Smooth muscle cell of the brain vasculature (primary cell): ENCODE measurements around the gene SMCO3.
A peak's percentile ranks its signal among the peaks of the same experiment; 100 is the strongest.
"Not testable (repeated sequence)": the region's sequence is repeated elsewhere in the genome, so short reads cannot be mapped to it uniquely, and the experiment has no call there.

Experiments
- DNase-seq: peaks from one replicate; pipeline ENCODE4 v3.0.0-alpha.2; 2012; ENCODE audit warnings: low read depth, low spot score

Gene SMCO3

GRCh38 chr12:14774906-14775635 lies 38.9 kb downstream of the SMCO3 start:
- DNase-seq, result no peak

DNA sequence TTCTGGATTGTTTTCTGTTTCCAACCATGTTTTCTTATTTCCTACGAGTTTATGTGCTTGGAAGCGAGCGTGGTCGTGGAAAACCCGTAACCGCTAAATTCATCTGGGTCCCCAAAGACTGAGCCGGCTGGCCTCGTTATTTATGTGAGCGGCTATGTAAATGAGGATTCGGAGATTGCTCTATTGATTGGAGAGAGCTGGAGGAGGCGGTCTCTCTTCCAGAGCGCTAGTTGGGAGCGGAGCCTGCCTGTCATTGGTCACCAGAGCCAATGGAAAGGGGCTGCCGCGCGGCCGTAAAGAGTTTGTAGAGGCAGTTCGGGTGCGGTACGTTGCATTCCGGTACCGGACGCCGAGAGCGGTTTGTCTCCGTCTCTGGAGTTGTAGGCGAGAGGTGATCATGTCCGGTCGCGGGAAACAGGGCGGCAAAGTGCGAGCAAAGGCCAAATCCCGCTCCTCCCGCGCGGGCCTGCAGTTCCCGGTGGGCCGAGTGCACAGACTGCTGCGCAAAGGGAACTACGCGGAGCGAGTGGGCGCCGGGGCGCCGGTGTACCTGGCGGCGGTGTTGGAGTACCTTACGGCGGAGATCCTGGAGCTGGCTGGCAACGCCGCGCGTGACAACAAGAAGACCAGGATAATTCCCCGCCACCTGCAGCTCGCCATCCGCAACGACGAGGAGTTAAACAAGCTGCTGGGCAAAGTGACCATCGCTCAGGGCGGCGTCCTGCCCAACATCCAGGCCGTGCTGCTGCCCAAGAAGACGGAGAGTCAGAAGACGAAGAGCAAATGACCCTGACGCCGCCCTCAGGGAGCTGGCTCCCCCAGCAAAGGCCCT lies 39.7 kb downstream of the SMCO3 start:
- DNase-seq, result peak; percentile 89

- DNase-seq, result no peak
Observed at GRCh38 chr12:14773685-14774073, 40.3 kb downstream of the SMCO3 start.

DNA sequence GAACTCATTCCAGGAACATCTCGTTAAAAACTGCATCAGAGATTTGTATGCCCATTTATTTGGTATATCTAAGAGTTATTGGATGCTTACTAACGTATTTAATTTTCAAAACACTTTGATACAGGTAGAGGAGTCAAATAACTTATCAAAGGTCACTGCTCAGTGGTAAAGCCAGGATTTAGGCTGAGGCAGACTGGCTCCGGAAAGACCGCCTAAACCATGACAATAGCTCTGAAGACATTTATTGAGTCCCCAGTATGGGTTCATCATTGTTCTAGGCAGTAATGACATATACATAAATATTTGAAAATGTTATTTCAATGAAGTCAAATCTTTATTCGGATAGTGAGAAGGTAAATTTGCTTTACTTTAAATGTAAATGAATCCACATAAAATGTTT lies 41.0 kb downstream of the SMCO3 start:
- no peak for DNase-seq

DNA sequence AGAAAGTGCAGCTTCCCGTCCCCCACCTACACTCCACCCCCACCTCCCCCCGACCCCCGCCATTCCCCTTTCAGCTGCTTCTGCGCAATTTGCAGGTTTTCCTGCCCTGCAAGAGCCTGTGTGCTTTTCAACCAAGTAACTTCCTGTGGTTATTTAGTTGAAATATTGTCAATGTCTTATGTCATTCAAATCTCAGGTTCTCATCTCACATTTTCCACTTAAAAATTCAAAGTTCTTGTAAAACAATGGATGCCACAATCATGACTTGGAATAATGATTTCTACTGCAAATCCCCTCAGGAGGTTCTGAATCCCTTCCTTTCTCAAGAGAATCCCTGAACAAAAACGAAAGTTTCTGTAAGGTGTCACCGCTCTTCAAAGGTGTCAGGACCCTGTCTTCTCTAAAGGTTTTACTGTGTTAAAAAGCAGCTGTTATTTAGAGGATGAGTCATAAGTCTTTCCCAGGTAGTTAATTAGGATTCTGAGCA lies 42.3 kb downstream of the SMCO3 start:
- DNase-seq, result no peak

GRCh38 chr12:14770496-14771461 lies 43.2 kb downstream of the SMCO3 start:
- DNase-seq, result peak; percentile 82

DNA sequence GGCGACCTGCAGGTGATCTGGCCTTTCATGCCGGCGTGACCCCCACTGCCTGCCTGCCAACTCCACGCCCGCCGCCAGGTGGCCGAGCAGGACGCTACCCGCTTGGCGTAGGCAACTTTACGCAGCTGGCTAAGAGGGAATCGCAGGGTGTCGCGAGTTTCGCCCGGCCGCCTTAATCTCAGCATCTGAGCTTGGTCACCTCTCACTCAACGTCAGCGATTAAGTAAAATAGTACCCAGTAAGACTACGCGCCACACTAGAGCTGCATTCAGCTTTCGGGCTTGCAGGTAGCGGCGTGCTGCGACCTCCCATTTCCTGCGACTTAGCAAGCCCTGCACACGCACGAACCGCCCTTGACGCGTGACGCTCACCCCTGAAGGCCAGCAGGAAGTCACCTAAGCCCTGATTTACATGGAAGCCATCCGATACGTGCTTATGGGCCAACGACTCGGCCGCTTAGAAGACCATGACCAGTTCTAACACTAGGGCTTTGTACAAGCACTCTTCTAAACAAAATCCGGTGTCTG lies 44.0 kb downstream of the SMCO3 start:
- DNase-seq, result no peak

- DNase-seq, result no peak
Observed at GRCh38 chr12:14769466-14769968, 44.5 kb downstream of the SMCO3 start.

DNA sequence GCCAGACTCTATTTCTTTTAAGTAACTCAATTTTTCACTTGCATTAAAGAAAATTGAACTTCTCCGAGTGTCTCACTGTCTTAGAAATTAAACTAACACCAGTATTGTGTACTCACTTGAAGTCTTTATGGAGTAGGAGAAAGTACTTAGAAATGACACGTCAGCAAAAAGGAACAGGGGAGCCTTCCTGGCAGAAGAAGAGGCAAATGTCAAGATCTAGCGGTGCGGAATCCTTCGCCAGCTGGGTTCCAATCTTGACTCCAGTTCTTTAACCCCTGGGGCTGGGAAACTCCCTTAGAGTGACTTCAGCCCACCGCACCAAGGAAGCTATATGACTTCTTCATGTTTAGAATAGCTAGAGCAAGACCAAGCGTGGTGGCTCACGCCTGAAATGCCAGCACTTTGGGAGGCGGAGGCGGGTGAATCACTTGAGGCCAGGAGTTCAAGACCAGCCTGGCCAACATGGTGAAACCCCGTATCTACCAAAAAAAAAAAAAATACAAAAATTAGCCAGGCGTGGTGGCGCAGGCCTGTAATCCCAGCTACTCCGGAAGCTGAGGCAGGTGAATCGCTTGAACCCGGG lies 45.1 kb downstream of the SMCO3 start:
- DNase-seq, result no peak

GRCh38 chr12:14767617-14768016 lies 46.4 kb downstream of the SMCO3 start:
- no peak for DNase-seq

DNA sequence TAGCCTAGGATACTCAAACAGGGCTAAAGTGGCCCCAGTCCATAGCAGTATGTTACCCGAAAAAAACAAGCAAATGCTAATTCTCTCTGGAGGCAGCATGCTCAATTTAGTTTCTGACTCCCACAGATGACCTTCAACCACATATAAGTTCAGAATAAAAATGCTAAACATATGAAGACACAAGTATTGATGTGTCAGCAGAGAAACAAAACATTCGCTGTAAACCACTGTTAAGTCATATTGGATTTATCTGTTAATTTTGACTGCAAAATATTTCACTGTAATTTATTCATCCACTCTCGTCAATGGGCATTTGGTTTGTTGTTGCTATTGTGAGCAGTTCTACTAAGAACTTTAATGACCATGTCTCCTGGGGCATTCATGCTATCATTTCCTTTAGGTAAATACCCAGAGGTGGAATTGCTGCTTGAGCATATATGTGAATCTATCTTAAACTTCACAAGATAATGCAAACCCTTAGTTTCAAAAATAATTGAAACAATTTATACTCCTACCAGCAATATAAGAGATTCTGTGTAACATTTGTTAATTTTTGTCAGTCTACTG lies 47.2 kb downstream of the SMCO3 start:
- no peak for DNase-seq

DNA sequence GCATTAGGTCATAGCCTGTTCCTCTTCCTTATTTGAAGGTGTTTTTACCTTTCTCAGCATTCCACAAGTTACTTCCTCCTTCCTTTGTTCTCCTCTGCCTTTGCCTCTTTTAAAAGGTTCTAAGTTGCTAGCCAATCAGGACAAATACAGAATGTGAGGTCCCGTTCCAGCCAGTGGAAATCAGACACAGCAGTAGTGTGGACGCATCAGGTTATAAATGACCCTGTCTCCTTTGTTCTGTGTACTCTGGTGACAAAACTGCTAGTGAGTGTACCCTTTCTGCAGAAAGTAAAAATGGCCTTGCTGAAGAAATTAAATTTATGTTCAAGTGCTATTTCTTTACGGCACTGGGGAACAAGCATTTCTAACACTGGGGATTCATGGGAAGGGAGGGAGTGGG lies 48.0 kb downstream of the SMCO3 start:
- not testable (repeated sequence) for DNase-seq

DNA sequence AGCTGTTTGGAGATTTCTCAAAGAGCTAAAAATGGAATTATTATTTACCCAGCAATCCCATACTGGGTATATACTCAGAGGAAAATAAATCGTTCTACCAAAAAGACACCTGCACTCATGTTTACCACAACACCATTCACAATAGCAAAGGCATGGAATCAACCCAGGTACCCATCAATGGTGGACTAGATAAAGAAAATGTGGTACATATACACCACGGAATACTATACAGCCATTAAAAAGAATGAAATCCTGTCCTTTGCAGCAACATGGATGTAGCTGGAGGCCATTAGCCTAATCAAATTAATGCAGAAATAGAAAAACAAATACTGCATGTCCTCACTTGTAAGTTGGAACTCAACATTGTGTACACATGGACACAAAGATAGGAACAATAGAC lies 48.6 kb downstream of the SMCO3 start:
- DNase-seq, result no peak

GRCh38 chr12:14759711-14760280 lies 54.2 kb downstream of the SMCO3 start:
- DNase-seq, result not testable (repeated sequence)

- no peak for DNase-seq
Observed at GRCh38 chr12:14756334-14757143, 57.4 kb downstream of the SMCO3 start.
